ENCODE measurements around the gene ACADL. TPM values are rescaled to one million over a fixed set of nuclear protein-coding genes. Genes with fewer than 3 reads are reported as not detected.

ACADL gene
- polyA plus RNA-seq, 1 donor from 2014 or later = not detected

Small RNA genes lying within 50 kb of the gene (small RNA-seq; reads per million reads assigned to genes)
- gene RF00019 = 0 to 1.2 (median 0) reads per million in 3 experiments

Other genes starting within 250 kb of the ACADL start
- 67.8 and 73.9 TPM in 2 replicates for gene RPE, start 222.8 kb downstream of the ACADL start, polyA plus RNA-seq
- 27.6 and 33.5 TPM in 2 replicates for gene KANSL1L, start 54.0 kb downstream of the ACADL start, polyA plus RNA-seq
- not detected in 2 replicates for gene MYL1, start 89.7 kb upstream of the ACADL start, polyA plus RNA-seq